ENCODE measurements around the gene SRPK3. TPM values are rescaled to one million over a fixed set of nuclear protein-coding genes. Genes with fewer than 3 reads are reported as not detected.

SRPK3 gene
- total RNA-seq, 1 experiment from 2014 or later, result 1.1 TPM

- no peak for DNase-seq (ENCODE audit: low spot score)
These were observed 10.0 kb upstream of the SRPK3 start for GRCh38 chrX:153770601-153771414.

- no peak for DNase-seq (ENCODE audit: low spot score)
These were observed 9.2 kb upstream of the SRPK3 start for GRCh38 chrX:153771415-153772315.

GRCh38 chrX:153772316-153773217, 8.3 kb upstream of the SRPK3 start:
- DNase-seq (ENCODE audit: low spot score), result no peak

GRCh38 chrX:153773218-153773611, 7.6 kb upstream of the SRPK3 start:
- DNase-seq (ENCODE audit: low spot score), result no peak

GRCh38 chrX:153773741-153774575, 6.9 kb upstream of the SRPK3 start:
- DNase-seq (ENCODE audit: low spot score), result no peak

GRCh38 chrX:153774576-153775292, 6.1 kb upstream of the SRPK3 start:
- no peak for DNase-seq (ENCODE audit: low spot score)

GRCh38 chrX:153775293-153776119, 5.3 kb upstream of the SRPK3 start:
- no peak for DNase-seq (ENCODE audit: low spot score)

GRCh38 chrX:153776120-153776599, 4.7 kb upstream of the SRPK3 start:
- DNase-seq (ENCODE audit: low spot score), result no peak

GRCh38 chrX:153776611-153777045, 4.2 kb upstream of the SRPK3 start:
- DNase-seq (ENCODE audit: low spot score), result no peak

- no peak for DNase-seq (ENCODE audit: low spot score)
These were observed 3.4 kb upstream of the SRPK3 start for GRCh38 chrX:153777261-153778090.

GRCh38 chrX:153778181-153778580, 2.7 kb upstream of the SRPK3 start:
- no peak for DNase-seq (ENCODE audit: low spot score)

- no peak for DNase-seq (ENCODE audit: low spot score)
These were observed 2.1 kb upstream of the SRPK3 start for GRCh38 chrX:153778684-153779101.

GRCh38 chrX:153779891-153780677, 757 bp upstream of the SRPK3 start:
- no peak for DNase-seq (ENCODE audit: low spot score)

- DNase-seq (ENCODE audit: low spot score), result peak; percentile 36
These were observed 697 bp downstream of the SRPK3 start for GRCh38 chrX:153781428-153782047.

GRCh38 chrX:153782313-153782712, 1.5 kb downstream of the SRPK3 start:
- peak; percentile 54 for DNase-seq (ENCODE audit: low spot score)

- DNase-seq (ENCODE audit: low spot score), result no peak
These were observed 2.0 kb downstream of the SRPK3 start for GRCh38 chrX:153782871-153783270.

All from HT-29 (cell line).